GM12891 (cell line): ENCODE results near the gene MYMK.

Experiments
- DNase-seq: peaks from one replicate; pipeline ENCODE4 v3.0.0; 2011; ENCODE audit warnings: low spot score; ENCODE audit not compliant: insufficient read length
- FAIRE-seq: peaks from 2 replicates; lab custom pipeline; 2011; peaks lifted over from hg19 to GRCh38; lab: Jason Lieb, UNC
- PAX5 ChIP-seq: IDR thresholded peaks from 2 replicates; pipeline ENCODE4 v1.6.1; 2011; ENCODE audit warnings: low read length, moderate library complexity, mild to moderate bottlenecking; ENCODE audit not compliant: insufficient read depth, severe bottlenecking
- POLR2A ChIP-seq: IDR thresholded peaks from 2 replicates; pipeline ENCODE4 v1.6.1; 2011; ENCODE audit warnings: low read depth, low read length, control low read depth
- POLR2AphosphoS5 ChIP-seq: IDR thresholded peaks from 2 replicates; pipeline ENCODE4 v1.6.1; 2011; ENCODE audit warnings: low read depth, low read length, control low read depth
- POU2F2 ChIP-seq: IDR thresholded peaks from 2 replicates; pipeline ENCODE4 v1.6.1; 2011; ENCODE audit warnings: low read depth, mild to moderate bottlenecking, control low read depth, low read length, moderate library complexity
- SPI1 ChIP-seq: IDR thresholded peaks from 2 replicates; pipeline ENCODE4 v1.6.1; 2011; ENCODE audit warnings: low read depth, low read length, control low read depth
- TAF1 ChIP-seq: IDR thresholded peaks from 2 replicates; pipeline ENCODE4 v1.6.1; 2011; ENCODE audit warnings: low read depth, low read length, control low read depth

The MYMK gene

DNA sequence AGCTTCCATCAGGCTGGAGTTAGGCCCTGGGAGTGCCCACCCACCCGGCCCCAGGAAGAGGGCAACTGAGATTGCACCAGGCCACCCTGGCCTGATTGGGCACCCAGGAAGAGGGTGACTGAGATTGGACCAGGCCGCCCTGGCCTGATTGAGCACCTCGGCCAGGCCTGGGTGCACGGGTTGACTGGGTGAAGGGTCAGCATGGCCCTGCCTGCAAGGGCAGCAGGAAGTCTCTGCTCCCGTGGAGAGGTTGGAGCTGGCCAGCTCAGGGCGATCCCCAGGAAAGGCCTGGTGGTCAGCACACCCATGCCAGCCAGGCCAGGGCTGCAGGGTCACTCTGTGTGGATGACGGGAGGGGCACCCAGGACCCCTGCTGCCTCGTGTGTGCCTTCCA lies 21.5 kb upstream of the MYMK start:
- DNase-seq (no peak), FAIRE-seq (no peak)
- TF ChIP-seq PAX5 (no peak), TAF1 (no peak), POLR2AphosphoS5 (no peak), SPI1 (no peak), POU2F2 (no peak), POLR2A (no peak)

DNA sequence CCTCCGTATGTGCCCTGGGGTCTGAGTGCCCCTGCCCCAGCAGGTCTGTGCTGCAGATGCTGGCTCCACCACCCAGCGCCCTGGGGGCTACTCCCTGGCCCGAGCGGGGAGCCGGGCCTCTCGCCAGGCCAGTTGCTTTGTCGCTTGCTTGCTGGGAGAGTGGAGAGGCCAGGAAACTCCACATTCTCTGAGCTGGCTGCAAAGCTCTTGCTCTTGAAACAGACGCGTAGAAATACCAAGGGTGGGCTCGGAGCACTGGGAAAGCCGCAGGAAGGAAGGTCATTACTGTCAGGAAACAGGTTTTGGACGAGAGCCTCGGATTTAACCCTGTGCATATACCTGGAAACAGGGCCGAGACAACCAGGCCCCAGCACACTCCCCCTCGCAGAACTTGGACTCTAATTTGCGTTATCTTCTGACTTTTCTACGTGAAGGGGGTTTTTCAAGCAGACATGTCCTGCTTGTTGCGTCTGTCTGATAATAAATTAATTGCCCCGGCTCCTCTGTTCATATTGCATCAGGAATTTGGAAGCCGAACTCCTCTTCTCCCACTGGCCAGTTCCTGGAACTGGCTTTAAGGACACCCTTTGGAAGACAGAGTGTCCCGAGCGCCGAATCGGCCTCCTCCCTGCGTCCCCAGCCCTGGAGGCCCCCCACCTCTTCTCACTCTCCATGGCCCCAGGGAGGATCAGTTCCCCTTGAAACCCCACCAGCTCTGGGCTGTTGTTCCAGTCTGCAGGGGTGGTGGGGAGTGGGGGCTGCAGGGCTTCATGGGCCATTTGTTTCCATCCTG lies 20.9 kb upstream of the MYMK start:
- DNase-seq, result no peak
- TF ChIP-seq PAX5 (no peak), POU2F2 (no peak), POLR2AphosphoS5 (no peak), POLR2A (no peak), SPI1 (no peak), TAF1 (no peak)
- no peak for FAIRE-seq

DNA sequence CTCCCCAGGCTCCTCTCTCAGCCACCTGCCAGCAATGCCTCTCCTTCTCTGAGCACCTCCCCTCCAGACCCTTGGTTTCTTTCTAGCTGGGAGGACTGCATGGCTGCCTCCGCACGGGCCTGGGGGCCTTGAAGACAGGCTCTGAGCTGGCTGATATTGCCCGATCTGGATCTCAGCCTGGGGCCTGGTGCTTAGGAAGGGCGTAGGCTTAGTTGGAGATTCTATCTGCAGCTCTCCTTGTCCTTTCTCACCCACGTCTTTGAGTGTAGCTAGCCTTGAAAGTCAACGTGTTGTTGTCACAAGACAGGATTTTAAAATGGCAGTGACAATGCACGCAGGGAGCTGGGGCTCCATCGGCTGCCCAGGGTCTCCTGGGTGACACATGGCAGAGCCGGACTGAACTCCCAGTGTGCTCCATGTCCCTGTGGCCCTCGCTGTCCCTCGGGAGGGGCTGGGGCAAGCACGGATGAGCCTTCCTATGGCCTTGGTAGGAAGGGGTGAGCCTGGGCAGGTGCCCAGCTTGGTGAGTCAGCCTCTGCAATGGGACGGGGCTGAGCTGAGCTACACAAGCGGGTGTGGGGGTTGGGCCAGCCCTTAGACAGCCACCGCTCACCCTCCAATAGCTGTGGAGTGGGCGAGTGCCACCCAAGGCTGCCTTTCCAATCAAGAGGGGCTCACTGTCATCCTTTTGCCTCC lies 19.2 kb upstream of the MYMK start:
- FAIRE-seq (no peak), DNase-seq (no peak)
- TF ChIP-seq POLR2A (no peak), PAX5 (no peak), POLR2AphosphoS5 (no peak), TAF1 (no peak), SPI1 (no peak), POU2F2 (no peak)

DNA sequence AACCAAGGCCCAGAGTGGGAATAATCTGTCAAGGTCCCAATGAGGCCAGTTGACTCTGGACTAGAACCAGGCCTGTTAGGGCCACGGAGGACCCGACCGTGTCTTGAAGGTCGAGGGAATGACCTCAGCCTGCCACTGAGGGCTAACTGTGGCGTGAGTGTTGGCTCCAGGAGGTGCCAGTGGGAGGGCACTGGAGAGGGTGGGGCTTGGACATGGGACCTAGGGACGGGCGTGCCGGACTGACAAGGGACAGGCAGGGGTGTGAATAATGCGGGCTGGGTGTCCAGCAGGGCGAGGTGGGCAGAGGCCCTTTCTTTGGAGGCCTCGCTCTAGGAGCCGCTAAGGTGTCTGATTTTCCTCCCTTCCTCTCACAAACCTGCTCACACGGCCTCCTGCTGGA lies 17.2 kb upstream of the MYMK start:
- FAIRE-seq, result no peak
- DNase-seq, result no peak
- no peak for TF ChIP-seq POLR2AphosphoS5
- TF ChIP-seq TAF1, result no peak
- TF ChIP-seq SPI1, result no peak
- no peak for TF ChIP-seq POLR2A
- TF ChIP-seq POU2F2, result no peak
- no peak for TF ChIP-seq PAX5

DNA sequence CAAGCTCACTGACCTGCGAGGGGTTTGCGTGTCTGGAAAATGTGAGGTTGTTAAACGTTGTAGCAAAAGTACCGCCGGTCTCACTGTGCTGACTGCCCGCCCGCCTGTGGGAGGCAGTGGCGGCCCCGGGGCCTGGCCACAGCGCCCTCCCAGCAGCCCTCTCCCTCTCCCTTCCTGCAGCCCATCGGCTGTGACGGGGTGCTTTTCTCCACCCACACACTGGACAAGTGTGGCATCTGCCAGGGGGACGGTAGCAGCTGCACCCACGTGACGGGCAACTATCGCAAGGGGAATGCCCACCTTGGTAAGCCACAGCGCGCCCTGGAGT lies 15.9 kb upstream of the MYMK start:
- no peak for TF ChIP-seq POLR2A
- TF ChIP-seq PAX5, result no peak
- no peak for TF ChIP-seq POLR2AphosphoS5
- TF ChIP-seq SPI1, result no peak
- no peak for TF ChIP-seq TAF1
- no peak for TF ChIP-seq POU2F2
- DNase-seq, result no peak
- FAIRE-seq, result no peak

DNA sequence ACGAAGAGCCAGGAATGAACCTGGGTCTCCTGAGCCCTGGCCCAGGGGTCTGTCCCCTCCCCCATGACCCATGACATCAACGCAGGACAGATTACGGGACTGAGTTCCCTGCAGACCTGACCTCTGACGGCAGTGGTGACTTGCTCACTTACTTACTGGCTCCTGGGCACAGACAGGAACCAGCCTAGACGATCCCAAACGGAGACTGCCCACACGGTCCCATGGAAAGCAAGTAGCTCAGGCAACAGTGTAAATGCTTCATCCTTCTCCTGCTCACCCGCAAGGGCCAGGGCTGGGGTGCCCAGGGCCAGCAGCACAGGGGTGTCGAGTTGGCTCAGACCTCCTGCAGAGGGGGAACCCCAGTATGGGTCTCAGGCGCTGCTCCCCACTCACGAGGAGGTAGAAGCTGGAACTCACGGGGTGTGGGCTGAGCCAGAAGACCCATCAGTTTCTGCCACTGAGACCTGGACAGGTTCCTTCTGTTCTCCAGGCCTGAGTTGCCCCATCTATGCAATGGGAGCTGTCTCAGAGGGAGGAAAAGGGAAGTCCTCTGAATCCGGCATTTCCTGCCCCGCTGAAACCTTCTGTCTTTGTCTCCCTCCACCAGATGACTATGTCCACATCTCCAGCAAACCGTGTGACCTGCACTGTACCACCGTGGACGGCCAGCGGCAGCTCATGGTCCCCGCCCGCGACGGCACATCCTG lies 15.4 kb upstream of the MYMK start:
- TF ChIP-seq TAF1, result no peak
- TF ChIP-seq PAX5, result no peak
- no peak for TF ChIP-seq POLR2A
- TF ChIP-seq POLR2AphosphoS5, result no peak
- TF ChIP-seq SPI1, result 0 out of 2 replicates have a peak, but pooled peaks have one; percentile 3
- FAIRE-seq (no peak), DNase-seq (no peak)

DNA sequence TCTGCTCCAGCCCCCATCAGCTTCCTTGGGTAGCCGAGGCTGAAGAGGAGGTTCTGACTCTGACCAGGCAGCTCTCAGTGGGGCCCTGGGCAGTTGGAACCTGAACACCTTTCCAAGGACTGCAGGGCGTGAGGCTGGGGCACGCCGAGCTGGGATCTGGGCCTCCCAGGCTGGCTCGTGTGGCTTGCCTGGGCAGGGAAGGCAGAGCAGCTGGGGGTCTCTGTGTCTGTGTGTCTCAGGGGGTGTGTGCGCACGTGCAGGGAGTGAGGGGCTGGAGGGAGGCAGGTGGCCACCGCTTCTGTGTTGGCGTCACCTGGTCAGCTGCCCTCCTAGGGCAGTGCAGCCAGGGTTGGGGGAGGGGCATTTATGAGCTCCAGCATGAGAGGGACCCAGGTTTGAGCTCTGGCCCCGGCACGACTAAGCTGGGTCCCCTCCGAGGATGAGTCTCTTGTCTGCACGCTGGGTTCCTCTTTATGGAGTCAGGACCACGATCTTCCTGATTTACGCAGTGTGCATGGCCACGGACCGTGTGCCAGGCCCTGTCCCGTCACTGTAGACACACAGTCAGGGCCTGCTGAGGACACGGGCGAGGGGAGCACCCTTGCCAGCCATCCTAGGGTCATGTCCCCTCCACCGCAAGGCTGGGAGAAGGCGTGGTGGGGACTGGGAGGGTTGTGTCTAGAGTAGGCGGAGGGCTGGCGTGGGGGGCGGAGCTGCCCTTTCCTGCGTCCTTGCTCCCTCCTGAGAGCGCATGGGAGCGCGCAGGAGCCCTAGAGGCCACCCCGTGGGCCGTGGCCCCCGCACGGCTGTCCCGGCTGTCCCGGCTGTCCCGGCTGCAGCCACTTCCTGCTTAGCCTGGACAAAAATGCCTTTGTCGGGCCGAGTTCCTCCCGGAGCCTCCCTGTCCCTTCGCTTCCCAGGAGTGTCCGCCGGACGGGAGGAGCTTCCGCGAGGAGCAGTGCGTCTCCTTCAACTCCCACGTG lies 14.4 kb upstream of the MYMK start:
- TF ChIP-seq TAF1, result no peak
- TF ChIP-seq POU2F2, result no peak
- no peak for TF ChIP-seq POLR2AphosphoS5
- TF ChIP-seq SPI1, result no peak
- TF ChIP-seq PAX5, result no peak
- no peak for TF ChIP-seq POLR2A
- FAIRE-seq, result no peak
- DNase-seq, result no peak

DNA sequence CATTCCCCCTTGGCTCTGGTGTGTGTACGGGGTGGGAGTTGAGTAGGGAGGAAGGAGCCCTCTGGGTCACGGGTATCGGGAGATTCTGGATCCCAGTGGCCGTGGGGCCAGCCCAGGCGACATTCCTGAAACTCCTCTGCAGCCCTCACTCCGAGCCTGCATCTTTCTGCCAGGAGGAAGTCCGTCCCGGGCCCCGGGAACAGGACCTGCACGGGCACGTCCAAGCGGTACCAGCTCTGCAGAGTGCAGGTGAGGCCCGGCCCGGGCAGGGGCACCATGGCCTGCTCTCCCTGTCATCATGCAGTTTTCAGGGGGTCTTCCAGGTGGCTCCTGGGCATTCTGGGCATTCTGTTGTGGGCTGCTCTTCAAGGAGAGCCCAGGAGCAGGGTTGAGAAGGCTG lies 13.4 kb upstream of the MYMK start:
- no peak for DNase-seq
- no peak for TF ChIP-seq POLR2AphosphoS5
- no peak for FAIRE-seq

DNA sequence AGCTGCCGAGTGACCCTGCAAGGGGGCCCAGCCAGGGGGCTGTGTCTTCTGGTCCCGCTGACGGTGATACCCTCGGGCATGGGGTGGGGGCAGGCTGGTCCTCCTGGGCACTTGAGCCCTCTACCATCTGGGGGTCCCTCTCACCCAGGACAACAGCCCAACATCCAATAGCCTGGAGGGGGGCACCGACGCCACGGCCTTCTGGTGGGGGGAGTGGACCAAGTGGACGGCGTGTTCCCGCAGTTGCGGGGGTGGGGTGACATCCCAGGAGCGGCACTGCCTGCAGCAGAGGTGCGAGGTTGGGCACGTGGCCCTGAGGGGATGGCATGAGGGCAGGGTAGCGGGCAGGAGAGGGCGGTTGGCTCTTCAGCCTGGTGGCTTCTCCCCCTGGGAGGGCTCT lies 12.5 kb upstream of the MYMK start:
- TF ChIP-seq TAF1 (no peak), POLR2A (no peak), POU2F2 (no peak), PAX5 (no peak), SPI1 (no peak), POLR2AphosphoS5 (no peak)
- DNase-seq (no peak), FAIRE-seq (no peak)
